Thyroid gland (tissue), 4 donors: ENCODE data around the gene MAMSTR.

Source experiments
- CTCF ChIP-seq, 6 experiments: fragments of 200-600 bp in 3 of 6; fragments of 450-650 bp in 3 of 6; sonication (generic) in 3 of 6; IDR thresholded peaks; one replicate each; pipeline ENCODE4 v1.5.1; 2016 to 2019; ENCODE audit warnings: antibody characterized with exemption in 6 of 6, mild to moderate bottlenecking in 2 of 6, inconsistent platforms in 1 of 6, moderate library complexity in 1 of 6
- POLR2A ChIP-seq, 2 donors: fragments of 450-650 bp; IDR thresholded peaks; one replicate each; pipeline ENCODE4 v1.6.1; 2017; ENCODE audit warnings: antibody characterized with exemption in 2 of 2, mild to moderate bottlenecking in 2 of 2, moderate library complexity in 1 of 2

GRCh38 chr19:48756212-48756611 lies 36.7 kb upstream of the MAMSTR start:
- TF ChIP-seq CTCF (IDR thresholded peaks at IDR 0.05) (no peak), POLR2A (IDR thresholded peaks at IDR 0.05) (no peak)
